ENCODE data around the gene PPP1R26. TPM values are rescaled to one million over a fixed set of nuclear protein-coding genes. Genes with fewer than 3 reads are reported as not detected.

Gene PPP1R26
- total RNA-seq, 1 experiment from 2014 or later: 32.0 TPM

GRCh38 chr9:135478829-135479468 is 633 bp upstream of the PPP1R26 start:
- Histone ChIP-seq H3K4me3 (replicated peaks in 1 of 2; ENCODE audit: low read depth in 1 of 2, low read length in 2 of 2) (peak overlapping the region; percentile 44 to 63), H3K9ac (ENCODE audit: low read length) (peak overlapping the region; percentile 58), H3K9me3 (ENCODE audit: control insufficient read depth in 1 of 2, insufficient read depth in 1 of 2, low read depth in 1 of 2, low read length in 2 of 2) (no peaks in the 10 kb centered on the region), H2AFZ (ENCODE audit: low read depth, low read length, poor library complexity, severe bottlenecking) (no peak overlapping the region), H3K27me3 (ENCODE audit: insufficient read depth, low read length) (no peaks in the 10 kb centered on the region), H3K4me1 (ENCODE audit: control insufficient read depth in 1 of 2, insufficient read depth in 2 of 2, low read length in 2 of 2) (peaks cover 14 to 25% of the 10 kb centered on the region in 2 experiments; a peak in 3 of 4 replicates), H4K20me1 (ENCODE audit: insufficient read depth) (no peaks in the 10 kb centered on the region), H3K36me3 (ENCODE audit: control insufficient read depth in 1 of 2, insufficient read depth in 2 of 2, low read length in 2 of 2) (peaks cover 4 to 8% of the 10 kb centered on the region in 2 experiments; a peak in 3 of 4 replicates), H3K27ac (ENCODE audit: low read depth, low read length) (peak overlapping the region; percentile 82), H3K79me2 (ENCODE audit: insufficient read depth, low read length) (peaks cover 30% of the 10 kb centered on the region), H3K9me2 (ENCODE audit: insufficient read depth) (no peaks in the 10 kb centered on the region), H3K4me2 (ENCODE audit: low read length) (peak overlapping the region; percentile 82)
- POLR2A ChIA-PET: no interaction called here
- TF ChIP-seq RAD21 (IDR thresholded peaks at IDR 0.05; ENCODE audit: low read depth) (no peak), CTCF (IDR thresholded peaks at IDR 0.05 in 2 of 3, conservative IDR thresholded peaks at IDR 0.05 in 1 of 3; ENCODE audit: borderline replicate concordance in 1 of 3, insufficient read depth in 1 of 3, low read depth in 2 of 3, low read length in 2 of 3) (peak in 2 of 3 experiments; percentile 40 to 42; a peak in 4 of 6 replicates), POLR2AphosphoS5 (IDR thresholded peaks at IDR 0.05; ENCODE audit: low read depth, low read length) (peak; percentile 45), MAX (IDR thresholded peaks at IDR 0.05) (peak; percentile 71; the same call in 1 of the 2 replicates)
- intact Hi-C loops (cut with micrococcal nuclease): no loop called here
- peak; percentile 50 for ATAC-seq
- no peak for DNase-seq (ENCODE audit: low read depth, low spot score)
- BruUV-seq (replicated peaks): no TSS peak
- CTCF ChIA-PET: interaction anchor here (1.7 kb wide), 1 partner anchor 21 kb away, joined by 4 read pairs; a partner anchor contains a TSS
- RAD21 ChIA-PET (ENCODE audit: low non-redundant PET in 1 of 2, low total read pairs in 2 of 2, uncharacterized antibody in 2 of 2, unreplicated experiment in 2 of 2): no interaction called here

Measured in HCT116 (cell line).